Upper lobe of left lung (tissue), 6 donors: ENCODE data around the gene FMOD. TPM values are rescaled to one million over a fixed set of nuclear protein-coding genes. Genes with fewer than 3 reads are reported as not detected.

Source experiments
- ATAC-seq, 2 donors: fragments of 200-7000 bp; cut with Tn5 transposase; one replicate each; pipeline ENCODE4 v1.9.1; 2022; ENCODE audit warnings: mild to moderate bottlenecking in 2 of 2, moderate library complexity in 2 of 2; ENCODE audit not compliant: low FRiP score in 2 of 2
- DNase-seq, 2 donors: peaks; one replicate each; pipeline ENCODE4 v3.0.0-alpha.2; 2019 to 2020
- H3K27ac ChIP-seq, 4 donors: fragments of 200-600 bp; sonication (generic); one replicate each; pipeline ENCODE4 v1.5.1; 2016 to 2019
- H3K27me3 ChIP-seq, 4 donors: fragments of 200-600 bp; sonication (generic); one replicate each; pipeline ENCODE4 v1.5.1; 2017 to 2019
- H3K36me3 ChIP-seq, 4 donors: fragments of 200-600 bp; sonication (generic); one replicate each; pipeline ENCODE4 v1.5.1; 2016 to 2019
- H3K4me1 ChIP-seq, 4 donors: fragments of 200-600 bp; sonication (generic); one replicate each; pipeline ENCODE4 v1.5.1; 2018 to 2019
- H3K4me3 ChIP-seq, 4 donors: fragments of 200-600 bp; sonication (generic); one replicate each; pipeline ENCODE4 v1.5.1; 2017 to 2019; ENCODE audit warnings: mild to moderate bottlenecking in 2 of 4, moderate library complexity in 1 of 4
- H3K9me3 ChIP-seq, 4 donors: fragments of 200-600 bp; sonication (generic); one replicate each; pipeline ENCODE4 v1.5.1; 2018 to 2019
- EP300 ChIP-seq, 4 donors: sonication (generic); formaldehyde crosslinking; IDR thresholded peaks; one replicate each; pipeline ENCODE4 v1.5.1; 2017; ENCODE audit warnings: antibody characterized with exemption in 4 of 4, control low read depth in 2 of 4
- POLR2A ChIP-seq, 4 donors: fragments of 450-650 bp; IDR thresholded peaks; one replicate each; pipeline ENCODE4 v1.5.1; 2016 to 2017; ENCODE audit warnings: antibody characterized with exemption in 4 of 4, mild to moderate bottlenecking in 2 of 4
- POLR2AphosphoS5 ChIP-seq, 2 donors: sonication (generic); formaldehyde crosslinking; IDR thresholded peaks; one replicate each; pipeline ENCODE4 v1.5.1; 2017; ENCODE audit warnings: antibody characterized with exemption in 2 of 2
- WGBS, 2 donors: methylation state at CpG; one replicate each; pipeline ENCODE4 v1.1.5; 2017 to 2018; 5-methylcytosine and 5-hydroxymethylcytosine counted together
- total RNA-seq, 6 donors: library from RNA; depleted of rRNA in 4 of 6; stranded (reverse); fragments of >200 nt in 4 of 6; gene quantifications; one replicate each; pipeline versions ENCODE4 v1.1.0 to v1.2.1, GENCODE V29; 2016 to 2021
- TF ChIP-seq, protein P1 (sequence below), 6 experiments: fragments of 450-650 bp in 4 of 6; fragments of 200-600 bp in 2 of 6; sonication (generic) in 2 of 6; IDR thresholded peaks; one replicate each; pipeline ENCODE4 v1.5.1; 2016 to 2019; ENCODE audit warnings: antibody characterized with exemption in 6 of 6
- donor health status: DM: no; HTN: no; CAD: no; lungs with moderate emphysema.
- donor health status: DM: no; HTN: yes; CAD: no; lungs with severe emphysema.

FMOD gene
- total RNA-seq, 6 donors from 2014 or later, result 12.5 to 46.7 (median 25.4) TPM

DNA sequence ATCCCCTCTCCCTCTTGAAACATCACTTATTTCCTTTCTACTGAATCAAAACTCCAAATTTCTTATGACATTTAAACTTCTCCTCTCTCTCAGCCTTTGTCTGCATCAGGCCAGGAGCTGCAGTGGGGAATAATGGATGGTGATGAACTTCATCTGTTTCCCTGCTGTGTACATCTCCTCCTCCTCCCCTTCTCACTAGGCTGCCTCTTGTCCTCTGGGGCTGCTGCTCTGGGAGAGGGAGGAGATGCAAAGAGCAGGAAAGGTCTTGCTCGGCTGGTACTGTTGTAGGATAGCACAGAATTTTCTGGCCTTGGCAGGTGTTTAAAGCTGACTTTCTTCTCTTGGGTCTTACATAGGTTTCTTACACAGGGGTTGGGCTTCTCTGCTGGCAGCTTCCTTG lies 31.1 kb upstream of the FMOD start:
- WGBS, 2 donors, result 50 to 75% methylated on average over 1 of the region's 1 CpG
- Histone ChIP-seq H3K27ac (peak overlapping the region in 3 of 4 donors; percentile 0 to 35 (median 7)), H3K36me3 (no peaks in the 10 kb centered on the region), H3K4me3 (no peak overlapping the region), H3K9me3 (no peaks in the 10 kb centered on the region), H3K4me1 (peaks cover 7 to 26% (median 11%) of the 10 kb centered on the region in 4 donors), H3K27me3 (no peaks in the 10 kb centered on the region)
- ATAC-seq, result no peak
- TF ChIP-seq POLR2A (IDR thresholded peaks at IDR 0.05) (no peak), POLR2AphosphoS5 (IDR thresholded peaks at IDR 0.05) (no peak), EP300 (IDR thresholded peaks at IDR 0.05) (no peak)
- TF ChIP-seq, protein P1, sequence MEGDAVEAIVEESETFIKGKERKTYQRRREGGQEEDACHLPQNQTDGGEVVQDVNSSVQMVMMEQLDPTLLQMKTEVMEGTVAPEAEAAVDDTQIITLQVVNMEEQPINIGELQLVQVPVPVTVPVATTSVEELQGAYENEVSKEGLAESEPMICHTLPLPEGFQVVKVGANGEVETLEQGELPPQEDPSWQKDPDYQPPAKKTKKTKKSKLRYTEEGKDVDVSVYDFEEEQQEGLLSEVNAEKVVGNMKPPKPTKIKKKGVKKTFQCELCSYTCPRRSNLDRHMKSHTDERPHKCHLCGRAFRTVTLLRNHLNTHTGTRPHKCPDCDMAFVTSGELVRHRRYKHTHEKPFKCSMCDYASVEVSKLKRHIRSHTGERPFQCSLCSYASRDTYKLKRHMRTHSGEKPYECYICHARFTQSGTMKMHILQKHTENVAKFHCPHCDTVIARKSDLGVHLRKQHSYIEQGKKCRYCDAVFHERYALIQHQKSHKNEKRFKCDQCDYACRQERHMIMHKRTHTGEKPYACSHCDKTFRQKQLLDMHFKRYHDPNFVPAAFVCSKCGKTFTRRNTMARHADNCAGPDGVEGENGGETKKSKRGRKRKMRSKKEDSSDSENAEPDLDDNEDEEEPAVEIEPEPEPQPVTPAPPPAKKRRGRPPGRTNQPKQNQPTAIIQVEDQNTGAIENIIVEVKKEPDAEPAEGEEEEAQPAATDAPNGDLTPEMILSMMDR (IDR thresholded peaks at IDR 0.05), result no peak
- no peak for DNase-seq

- 46 to 48% methylated on average over 2 of the region's 2 CpGs for WGBS, 2 donors
- ATAC-seq, result peak in 1 of 2 donors; percentile 58
Observed at GRCh38 chr1:203381151-203381751, 30.3 kb upstream of the FMOD start.

DNA sequence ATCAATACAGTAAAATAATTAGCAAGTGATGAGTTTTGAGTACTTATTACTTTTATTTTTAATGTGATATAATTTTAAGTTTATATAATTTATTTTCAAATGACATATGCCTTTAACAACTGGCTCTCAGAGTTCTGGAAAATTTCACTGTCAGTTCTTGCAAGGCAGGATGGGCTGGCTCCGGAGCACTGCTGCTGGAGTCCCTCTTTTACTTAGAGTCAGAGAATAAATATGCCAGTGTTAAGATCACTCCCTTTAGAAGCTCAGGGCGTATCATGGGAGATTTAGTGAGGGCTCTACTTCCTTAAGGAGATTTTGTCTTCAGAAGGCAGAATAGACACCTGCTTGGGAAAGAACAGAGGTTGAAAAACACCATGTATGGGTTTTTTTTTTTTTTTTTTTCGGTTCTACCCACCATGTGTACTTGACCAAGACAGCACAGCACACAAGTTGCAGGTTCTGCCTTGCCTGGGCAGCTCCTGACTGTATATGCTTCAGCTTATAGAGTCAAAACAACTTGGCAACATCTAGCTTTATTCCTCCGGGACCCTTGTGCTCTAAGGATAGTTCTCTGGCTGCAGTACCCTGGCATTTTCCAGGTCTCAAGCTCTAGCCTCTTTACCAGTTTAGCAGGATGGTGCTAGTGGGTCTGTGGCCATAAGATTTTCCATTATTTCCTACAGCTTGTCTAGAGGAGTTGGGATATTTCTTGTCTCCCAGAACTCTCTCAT lies 29.7 kb upstream of the FMOD start:
- Histone ChIP-seq H3K4me3 (no peak overlapping the region), H3K4me1 (peaks cover 7 to 26% (median 11%) of the 10 kb centered on the region in 4 donors), H3K9me3 (no peaks in the 10 kb centered on the region), H3K27me3 (no peaks in the 10 kb centered on the region), H3K36me3 (no peaks in the 10 kb centered on the region), H3K27ac (peak overlapping the region in 3 of 4 donors; percentile 35 to 64 (median 56))
- 59 to 76% methylated on average over 4 of the region's 4 CpGs for WGBS, 2 donors
- DNase-seq (no peak), ATAC-seq (no peak)
- TF ChIP-seq POLR2AphosphoS5 (IDR thresholded peaks at IDR 0.05) (no peak), EP300 (IDR thresholded peaks at IDR 0.05) (no peak)

More at GRCh38 chr1:203381151-203381751, 30.3 kb upstream of the FMOD start:
- Histone ChIP-seq H3K9me3 (no peaks in the 10 kb centered on the region), H3K4me3 (no peak overlapping the region), H3K4me1 (peaks cover 7 to 26% (median 11%) of the 10 kb centered on the region in 4 donors), H3K27ac (peak overlapping the region in 3 of 4 donors; percentile 0 to 35 (median 7)), H3K36me3 (no peaks in the 10 kb centered on the region), H3K27me3 (no peaks in the 10 kb centered on the region)
- TF ChIP-seq, protein P1 (IDR thresholded peaks at IDR 0.05), result no peak
- TF ChIP-seq POLR2A (IDR thresholded peaks at IDR 0.05) (no peak), POLR2AphosphoS5 (IDR thresholded peaks at IDR 0.05) (no peak), EP300 (IDR thresholded peaks at IDR 0.05) (no peak)
- DNase-seq, result no peak

- DNase-seq (no peak), ATAC-seq (no peak)
- WGBS, 2 donors, result 40 to 54% methylated on average over 1 of the region's 1 CpG
- Histone ChIP-seq H3K4me3 (no peak overlapping the region), H3K27me3 (no peaks in the 10 kb centered on the region), H3K9me3 (no peaks in the 10 kb centered on the region), H3K4me1 (peaks cover 7 to 26% (median 11%) of the 10 kb centered on the region in 4 donors), H3K27ac (peak overlapping the region in 3 of 4 donors; percentile 35 to 64 (median 56)), H3K36me3 (no peaks in the 10 kb centered on the region)
- TF ChIP-seq EP300 (IDR thresholded peaks at IDR 0.05), result no peak
- no peak for TF ChIP-seq POLR2AphosphoS5 (IDR thresholded peaks at IDR 0.05)
- TF ChIP-seq POLR2A (IDR thresholded peaks at IDR 0.05), result no peak
- TF ChIP-seq, protein P1 (IDR thresholded peaks at IDR 0.05), result no peak
Observed at GRCh38 chr1:203379825-203380224, 28.9 kb upstream of the FMOD start.

GRCh38 chr1:203378556-203379245 lies 27.8 kb upstream of the FMOD start:
- TF ChIP-seq POLR2A (IDR thresholded peaks at IDR 0.05) (no peak), EP300 (IDR thresholded peaks at IDR 0.05) (no peak), POLR2AphosphoS5 (IDR thresholded peaks at IDR 0.05) (no peak)
- TF ChIP-seq, protein P1 (IDR thresholded peaks at IDR 0.05), result no peak
- DNase-seq (no peak), ATAC-seq (no peak)
- Histone ChIP-seq H3K4me3 (no peak overlapping the region), H3K27ac (peak overlapping the region; percentile 28 to 64 (median 46)), H3K36me3 (no peaks in the 10 kb centered on the region), H3K4me1 (peaks cover 7 to 30% (median 14%) of the 10 kb centered on the region in 4 donors), H3K9me3 (no peaks in the 10 kb centered on the region), H3K27me3 (no peaks in the 10 kb centered on the region)
- WGBS, 2 donors, result 64 to 67% methylated on average over 8 of the region's 8 CpGs
